CD14-positive monocyte (primary cell): ENCODE results near the gene SEC16B. TPM values are rescaled to one million over a fixed set of nuclear protein-coding genes. Genes with fewer than 3 reads are reported as not detected.

Source experiments
- DNase-seq, 3 donors: peaks; one replicate each; pipeline ENCODE4 v3.0.0-alpha.2; 2011 to 2022
- H2AFZ ChIP-seq: 2 replicates; pipeline ENCODE4 v1.6.0; 2012; ENCODE audit warnings: mild to moderate bottlenecking, low read depth, low read length, inconsistent platforms; ENCODE audit not compliant: insufficient read depth, poor library complexity, severe bottlenecking
- H3K27ac ChIP-seq, 2 donors: 1 replicate in 1 of 2; 2 replicates in 1 of 2; pipeline ENCODE4 v1.5.1; 2012 to 2013; ENCODE audit warnings: low read length in 2 of 2, control low read depth in 1 of 2, inconsistent platforms in 1 of 2, low read depth in 1 of 2, mild to moderate bottlenecking in 1 of 2
- H3K27me3 ChIP-seq, 2 donors: one replicate each; pipeline versions ENCODE4 v1.6.0 to v1.6.1; 2011 to 2013; ENCODE audit warnings: low read length in 2 of 2; ENCODE audit not compliant: control insufficient read depth in 2 of 2, insufficient read depth in 2 of 2
- H3K36me3 ChIP-seq, 2 donors: replicated peaks in 1 of 2; 1 replicate in 1 of 2; 2 replicates in 1 of 2; pipeline versions ENCODE4 v1.5.1 to v1.6.1; 2012 to 2013; ENCODE audit warnings: low read length in 2 of 2, control low read depth in 1 of 2, inconsistent platforms in 1 of 2, mild to moderate bottlenecking in 1 of 2; ENCODE audit not compliant: insufficient read depth in 2 of 2, control insufficient read depth in 1 of 2
- H3K4me1 ChIP-seq, 2 donors: 1 replicate in 1 of 2; 2 replicates in 1 of 2; pipeline versions ENCODE4 v1.5.1 to v1.6.1; 2012 to 2013; ENCODE audit warnings: low read length in 2 of 2, control low read depth in 1 of 2, inconsistent platforms in 1 of 2, mild to moderate bottlenecking in 1 of 2, moderate library complexity in 1 of 2; ENCODE audit not compliant: insufficient read depth in 2 of 2, control insufficient read depth in 1 of 2
- H3K4me2 ChIP-seq: replicated peaks from 2 replicates; pipeline ENCODE3; 2012; ENCODE audit warnings: low read length, moderate library complexity, mild to moderate bottlenecking; ENCODE audit not compliant: poor library complexity, severe bottlenecking; ENCODE audit errors: extremely low read depth
- H3K4me3 ChIP-seq, 3 experiments: fragments of 200-600 bp in 1 of 3; sonication (generic) in 1 of 3; replicated peaks in 1 of 3; 1 replicate in 2 of 3; 2 replicates in 1 of 3; pipeline ENCODE4 v1.5.1; 2011 to 2013; ENCODE audit warnings: low read length in 3 of 3, mild to moderate bottlenecking in 3 of 3, control low read depth in 2 of 3, low read depth in 2 of 3, inconsistent platforms in 1 of 3, moderate library complexity in 1 of 3
- H3K79me2 ChIP-seq: 2 replicates; pipeline ENCODE4 v1.6.0; 2012; ENCODE audit warnings: mild to moderate bottlenecking, control low read depth, inconsistent platforms, low read length, moderate library complexity; ENCODE audit not compliant: insufficient read depth
- H3K9ac ChIP-seq: 2 replicates; pipeline ENCODE4 v1.6.0; 2017; ENCODE audit warnings: low read length, mild to moderate bottlenecking; ENCODE audit not compliant: insufficient read depth, poor library complexity, severe bottlenecking
- H3K9me3 ChIP-seq, 2 donors: replicated peaks in 1 of 2; 1 replicate in 1 of 2; 2 replicates in 1 of 2; pipeline versions ENCODE4 v1.5.1 to v1.6.1; 2012 to 2013; ENCODE audit warnings: low read length in 2 of 2, control low read depth in 1 of 2; ENCODE audit not compliant: control insufficient read depth in 1 of 2, insufficient read depth in 1 of 2
- H4K20me1 ChIP-seq: 2 replicates; pipeline ENCODE4 v1.6.0; 2012; ENCODE audit warnings: mild to moderate bottlenecking, low read length, control low read depth, moderate library complexity; ENCODE audit not compliant: insufficient read depth
- H3K27ac Mint-ChIP-seq, 7 donors: one replicate each; pipeline ENCODE4 v1.8.0; 2020; ENCODE audit warnings: mild to moderate bottlenecking in 7 of 7, mixed read lengths in 7 of 7, moderate library complexity in 6 of 7, inconsistent platforms in 2 of 7
- H3K27me3 Mint-ChIP-seq, 3 donors: one replicate each; pipeline ENCODE4 v1.8.0; 2021 to 2022; ENCODE audit warnings: low read depth in 3 of 3, mild to moderate bottlenecking in 3 of 3, mixed read lengths in 3 of 3, moderate library complexity in 3 of 3, inconsistent platforms in 1 of 3
- H3K36me3 Mint-ChIP-seq, 2 donors: one replicate each; pipeline ENCODE4 v1.8.0; 2020; ENCODE audit warnings: mixed read lengths in 2 of 2, inconsistent platforms in 1 of 2, mild to moderate bottlenecking in 1 of 2
- H3K4me1 Mint-ChIP-seq: one replicate; pipeline ENCODE4 v1.8.0; 2020; ENCODE audit warnings: mild to moderate bottlenecking, mixed read lengths
- H3K4me3 Mint-ChIP-seq, 2 donors: one replicate each; pipeline ENCODE4 v1.8.0; 2020; ENCODE audit warnings: mild to moderate bottlenecking in 2 of 2, mixed read lengths in 2 of 2, moderate library complexity in 1 of 2
- H3K9me3 Mint-ChIP-seq, 7 donors: one replicate each; pipeline ENCODE4 v1.8.0; 2020 to 2022; ENCODE audit warnings: mixed read lengths in 7 of 7, mild to moderate bottlenecking in 6 of 7, moderate library complexity in 6 of 7, inconsistent platforms in 2 of 7
- CTCF ChIP-seq: fragments of 200-600 bp; IDR thresholded peaks from one replicate; pipeline ENCODE4 v1.8.0; 2022; ENCODE audit warnings: antibody characterized with exemption, mild to moderate bottlenecking
- WGBS: methylation state at CpG from one replicate; pipeline ENCODE4 v1.1.5; 2013; ENCODE audit warnings: missing lambda C conversion rate; ENCODE audit not compliant: insufficient coverage; 5-methylcytosine and 5-hydroxymethylcytosine counted together
- intact Hi-C, 2 donors: fragments of 100-400 bp; cut with micrococcal nuclease; formaldehyde crosslinking; loops; one replicate each; pipeline versions ENCODE4 v1.15.0 to v1.15.1; 2023
- polyA plus RNA-seq, 3 donors: library from polyadenylated mRNA; depleted of rRNA in 1 of 3; unstranded in 2 of 3; stranded (reverse) in 1 of 3; fragments of 300-500 nt in 2 of 3; fragments of >200 nt in 1 of 3; fragmentation: Illumina TruSeq in 2 of 3; gene quantifications; 1 replicate in 2 of 3; 2 replicates in 1 of 3; pipeline ENCODE4 v1.2.3, GENCODE V29; 2012 to 2021

Gene SEC16B
- polyA plus RNA-seq, 3 donors: 0.10 to 2.0 TPM; not detected in 1

GRCh38 chr1:177976596-177976995 is 6.7 kb upstream of the SEC16B start:
- H3K4me3 ChIP-seq: no peak overlapping the region
- H3K27ac Mint-ChIP-seq: no peak overlapping the region
- H3K9ac ChIP-seq: no peak overlapping the region
- TF ChIP-seq CTCF: no peak
- H3K4me2 ChIP-seq: no peak overlapping the region
- no peak overlapping the region for H3K4me3 Mint-ChIP-seq
- peaks cover 0 to 5% (median 0%) of the 10 kb centered on the region in 7 donors for H3K9me3 Mint-ChIP-seq
- H3K36me3 Mint-ChIP-seq: no peaks in the 10 kb centered on the region
- H3K36me3 ChIP-seq: no peaks in the 10 kb centered on the region
- no peak overlapping the region for H2AFZ ChIP-seq
- peaks cover 0 to 1% (median 0%) of the 10 kb centered on the region in 3 donors for H3K27me3 Mint-ChIP-seq
- no peaks in the 10 kb centered on the region for H3K79me2 ChIP-seq
- no peaks in the 10 kb centered on the region for H3K4me1 ChIP-seq
- H3K9me3 ChIP-seq: no peaks in the 10 kb centered on the region
- no peaks in the 10 kb centered on the region for H3K27me3 ChIP-seq
- no peak overlapping the region for H3K27ac ChIP-seq
- intact Hi-C loops: no loop called here
- no peaks in the 10 kb centered on the region for H3K4me1 Mint-ChIP-seq
- H4K20me1 ChIP-seq: no peaks in the 10 kb centered on the region
- no peak for DNase-seq

GRCh38 chr1:177975588-177976495 is 6.0 kb upstream of the SEC16B start:
- Mint-ChIP-seq H3K4me1 (no peaks in the 10 kb centered on the region), H3K36me3 (no peaks in the 10 kb centered on the region), H3K27me3 (peaks cover 0 to 1% (median 0%) of the 10 kb centered on the region in 3 donors), H3K9me3 (peaks cover 0 to 5% (median 0%) of the 10 kb centered on the region in 7 donors), H3K4me3 (no peak overlapping the region), H3K27ac (no peak overlapping the region)
- Histone ChIP-seq H4K20me1 (no peaks in the 10 kb centered on the region), H3K4me2 (no peak overlapping the region), H3K79me2 (no peaks in the 10 kb centered on the region), H3K36me3 (no peaks in the 10 kb centered on the region), H3K4me1 (no peaks in the 10 kb centered on the region), H3K27me3 (no peaks in the 10 kb centered on the region), H3K9me3 (no peaks in the 10 kb centered on the region), H3K27ac (no peak overlapping the region), H3K9ac (no peak overlapping the region), H2AFZ (no peak overlapping the region), H3K4me3 (no peak overlapping the region)
- intact Hi-C loops: no loop called here
- no peak for DNase-seq
- WGBS: 81% methylated on average over 2 of the region's 5 CpGs
- TF ChIP-seq CTCF: no peak
